ENCODE results near the gene GGA1. TPM values are rescaled to one million over a fixed set of nuclear protein-coding genes. Genes with fewer than 3 reads are reported as not detected.

Gene GGA1
- total RNA-seq, 2 donors from 2014 or later: 17.7 to 29.0 TPM

- Histone ChIP-seq H3K9me3 (no peaks in the 10 kb centered on the region), H3K27ac (peak overlapping the region; percentile 34 to 44), H3K4me3 (no peak overlapping the region), H3K4me1 (peaks cover 0 to 74% of the 10 kb centered on the region in 2 donors), H3K27me3 (no peaks in the 10 kb centered on the region), H3K36me3 (peaks cover 14% of the 10 kb centered on the region)
- no peak for DNase-seq (ENCODE audit: low spot score)
- TF ChIP-seq, protein P1, sequence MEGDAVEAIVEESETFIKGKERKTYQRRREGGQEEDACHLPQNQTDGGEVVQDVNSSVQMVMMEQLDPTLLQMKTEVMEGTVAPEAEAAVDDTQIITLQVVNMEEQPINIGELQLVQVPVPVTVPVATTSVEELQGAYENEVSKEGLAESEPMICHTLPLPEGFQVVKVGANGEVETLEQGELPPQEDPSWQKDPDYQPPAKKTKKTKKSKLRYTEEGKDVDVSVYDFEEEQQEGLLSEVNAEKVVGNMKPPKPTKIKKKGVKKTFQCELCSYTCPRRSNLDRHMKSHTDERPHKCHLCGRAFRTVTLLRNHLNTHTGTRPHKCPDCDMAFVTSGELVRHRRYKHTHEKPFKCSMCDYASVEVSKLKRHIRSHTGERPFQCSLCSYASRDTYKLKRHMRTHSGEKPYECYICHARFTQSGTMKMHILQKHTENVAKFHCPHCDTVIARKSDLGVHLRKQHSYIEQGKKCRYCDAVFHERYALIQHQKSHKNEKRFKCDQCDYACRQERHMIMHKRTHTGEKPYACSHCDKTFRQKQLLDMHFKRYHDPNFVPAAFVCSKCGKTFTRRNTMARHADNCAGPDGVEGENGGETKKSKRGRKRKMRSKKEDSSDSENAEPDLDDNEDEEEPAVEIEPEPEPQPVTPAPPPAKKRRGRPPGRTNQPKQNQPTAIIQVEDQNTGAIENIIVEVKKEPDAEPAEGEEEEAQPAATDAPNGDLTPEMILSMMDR (IDR thresholded peaks at IDR 0.05): no peak
Measured at GRCh38 chr22:37566329-37566837, 42.3 kb upstream of the GGA1 start.

- DNase-seq (ENCODE audit: low spot score): peak; percentile 77
- Histone ChIP-seq H3K36me3 (peaks cover 14% of the 10 kb centered on the region), H3K27ac (peak overlapping the region; percentile 34 to 44), H3K9me3 (no peaks in the 10 kb centered on the region), H3K27me3 (no peaks in the 10 kb centered on the region), H3K4me1 (peaks cover 0 to 66% of the 10 kb centered on the region in 2 donors), H3K4me3 (no peak overlapping the region)
- TF ChIP-seq, protein P1 (IDR thresholded peaks at IDR 0.05): peak; percentile 96 to 98
Measured at GRCh38 chr22:37566903-37567798, 41.5 kb upstream of the GGA1 start.

DNA sequence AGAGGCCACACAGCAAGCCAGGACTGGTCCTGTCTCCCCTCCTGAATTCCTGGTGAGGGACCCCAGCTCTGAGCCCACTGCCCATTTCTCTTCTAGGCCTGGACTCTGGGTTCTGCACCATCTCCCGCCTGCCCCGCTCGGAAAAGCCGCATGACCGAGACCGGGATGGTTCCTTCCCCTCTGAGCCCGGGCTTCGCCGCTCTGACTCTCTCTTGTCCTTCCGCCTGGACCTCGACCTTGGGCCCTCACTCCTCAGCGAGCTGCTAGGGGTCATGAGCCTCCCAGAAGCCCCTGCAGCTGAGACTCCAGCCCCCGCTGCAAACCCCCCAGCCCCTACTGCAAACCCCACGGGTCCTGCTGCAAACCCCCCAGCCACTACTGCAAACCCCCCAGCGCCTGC is 40.6 kb upstream of the GGA1 start:
- no peaks in the 10 kb centered on the region for H3K9me3 ChIP-seq
- peaks cover 0 to 58% of the 10 kb centered on the region in 2 donors for H3K4me1 ChIP-seq
- H3K27me3 ChIP-seq: no peaks in the 10 kb centered on the region
- no peak for DNase-seq (ENCODE audit: low spot score)
- no peak overlapping the region for H3K4me3 ChIP-seq
- no peak overlapping the region for H3K27ac ChIP-seq
- TF ChIP-seq, protein P1 (IDR thresholded peaks at IDR 0.05): no peak
- H3K36me3 ChIP-seq: peaks cover 14% of the 10 kb centered on the region

GRCh38 chr22:37568448-37569008 is 40.1 kb upstream of the GGA1 start:
- Histone ChIP-seq H3K4me1 (peaks cover 0 to 52% of the 10 kb centered on the region in 2 donors), H3K27ac (peak overlapping the region in 1 of 2 donors; percentile 16), H3K36me3 (peaks cover 14% of the 10 kb centered on the region), H3K27me3 (no peaks in the 10 kb centered on the region), H3K4me3 (no peak overlapping the region), H3K9me3 (no peaks in the 10 kb centered on the region)
- no peak for DNase-seq (ENCODE audit: low spot score)
- TF ChIP-seq, protein P1 (IDR thresholded peaks at IDR 0.05): no peak

DNA sequence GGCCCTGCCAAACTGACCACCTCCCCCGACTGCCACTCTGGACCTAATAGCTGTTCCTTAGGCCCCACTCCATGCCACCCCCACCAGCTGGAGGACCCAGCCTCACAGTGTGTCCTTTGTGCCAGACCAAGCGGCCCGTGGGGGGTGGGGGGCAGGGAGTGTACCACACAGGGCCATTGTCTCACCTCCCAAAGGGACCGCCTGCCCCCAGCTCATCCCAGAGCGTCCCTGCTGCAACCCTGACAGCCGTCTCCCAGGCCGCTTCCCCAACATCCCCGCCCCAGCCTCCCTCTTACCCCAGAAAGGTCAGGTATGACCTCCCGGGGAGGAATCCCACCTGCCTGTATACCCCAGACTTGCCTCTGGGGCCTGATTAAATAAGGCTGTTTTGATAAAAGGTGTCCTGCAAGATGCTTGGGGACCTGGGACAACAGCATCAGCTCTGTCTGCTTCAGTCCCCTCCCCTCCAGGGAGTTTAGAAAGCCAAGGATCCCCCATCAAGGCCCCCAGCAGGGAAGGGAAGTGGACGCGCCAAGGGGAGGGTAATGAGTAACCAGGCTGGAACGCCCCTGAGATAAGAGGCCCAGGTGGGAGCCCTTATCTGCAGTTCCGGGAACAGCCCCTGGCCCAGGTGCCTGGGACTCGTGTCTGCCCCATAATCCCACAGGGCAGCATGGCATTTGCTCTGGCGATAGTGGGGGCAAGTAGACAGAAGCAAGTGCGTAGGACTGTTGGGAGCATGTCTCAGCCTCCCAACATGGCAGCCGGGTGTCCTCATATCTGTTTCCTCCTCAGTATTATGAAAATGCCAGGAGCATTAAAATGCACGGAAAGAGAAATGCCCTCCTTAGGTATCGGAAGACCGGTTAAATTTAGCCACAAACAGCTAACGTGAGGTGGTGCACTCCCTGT is 39.4 kb upstream of the GGA1 start:
- Histone ChIP-seq H3K27ac (peak overlapping the region in 1 of 2 donors; percentile 16), H3K4me3 (no peak overlapping the region), H3K27me3 (no peaks in the 10 kb centered on the region), H3K4me1 (peaks cover 0 to 45% of the 10 kb centered on the region in 2 donors), H3K9me3 (no peaks in the 10 kb centered on the region), H3K36me3 (peaks cover 14% of the 10 kb centered on the region)
- TF ChIP-seq, protein P1 (IDR thresholded peaks at IDR 0.05): no peak
- DNase-seq (ENCODE audit: low spot score): no peak
